Progenitor cell of endocrine pancreas (in vitro differentiated cells): Measurements from ENCODE around the gene ARL6IP4. TPM values are rescaled to one million over a fixed set of nuclear protein-coding genes. Genes with fewer than 3 reads are reported as not detected.
A peak's percentile ranks its signal among the peaks of the same experiment; 100 is the strongest.

ENCODE experiments used
- DNase-seq: peaks from one replicate; pipeline ENCODE4 v3.0.0; 2021; ENCODE audit warnings: low spot score; ENCODE audit not compliant: unreplicated experiment
- H3K27ac Mint-ChIP-seq: 2 replicates; pipeline ENCODE4 v1.8.0; 2021; ENCODE audit warnings: mild to moderate bottlenecking, moderate library complexity, mixed read lengths
- H3K27me3 Mint-ChIP-seq: 2 replicates; pipeline ENCODE4 v1.8.0; 2021; ENCODE audit warnings: mixed read lengths
- H3K36me3 Mint-ChIP-seq: 2 replicates; pipeline ENCODE4 v1.8.0; 2022; ENCODE audit warnings: mixed read lengths; ENCODE audit not compliant: insufficient read depth
- H3K4me1 Mint-ChIP-seq: 2 replicates; pipeline ENCODE4 v1.8.0; 2021; ENCODE audit warnings: low read depth, mixed read lengths
- H3K4me3 Mint-ChIP-seq: 2 replicates; pipeline ENCODE4 v1.8.0; 2021; ENCODE audit warnings: low read depth, mild to moderate bottlenecking, moderate library complexity, mixed read lengths
- H3K9me3 Mint-ChIP-seq: 2 replicates; pipeline ENCODE4 v1.8.0; 2021; ENCODE audit warnings: low read depth, mixed read lengths
- total RNA-seq: library from RNA; stranded (reverse); gene quantifications from 2 replicates; pipeline ENCODE4 v1.2.1, GENCODE V29; 2021
- TF ChIP-seq, protein P1 (sequence below): fragments of 200-600 bp; sonication (generic); IDR thresholded peaks from one replicate; pipeline ENCODE4 v1.5.0; 2021; ENCODE audit warnings: antibody characterized with exemption, mild to moderate bottlenecking; ENCODE audit not compliant: unreplicated experiment

ARL6IP4 gene
- total RNA-seq, 1 donor from 2014 or later = 122 TPM

DNA sequence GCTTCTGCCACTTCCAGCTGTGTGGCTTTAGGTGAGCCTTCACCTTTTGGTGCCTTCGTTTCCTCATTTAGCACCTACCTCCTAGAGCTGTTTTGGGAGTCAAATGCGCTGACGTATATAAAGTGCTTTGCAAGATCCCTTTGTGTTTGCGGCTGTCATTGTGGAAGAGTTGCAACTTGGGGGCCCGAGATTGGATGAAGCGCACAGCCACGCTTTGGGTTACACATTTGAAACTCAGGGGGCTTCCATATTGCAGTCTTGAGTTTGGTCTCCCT is 636 bp upstream of the ARL6IP4 start:
- no peaks in the 10 kb centered on the region for H3K9me3 Mint-ChIP-seq
- DNase-seq = no peak
- H3K27me3 Mint-ChIP-seq = no peaks in the 10 kb centered on the region
- no peaks in the 10 kb centered on the region for H3K36me3 Mint-ChIP-seq
- H3K4me1 Mint-ChIP-seq = peaks cover 21% of the 10 kb centered on the region
- TF ChIP-seq, protein P1, sequence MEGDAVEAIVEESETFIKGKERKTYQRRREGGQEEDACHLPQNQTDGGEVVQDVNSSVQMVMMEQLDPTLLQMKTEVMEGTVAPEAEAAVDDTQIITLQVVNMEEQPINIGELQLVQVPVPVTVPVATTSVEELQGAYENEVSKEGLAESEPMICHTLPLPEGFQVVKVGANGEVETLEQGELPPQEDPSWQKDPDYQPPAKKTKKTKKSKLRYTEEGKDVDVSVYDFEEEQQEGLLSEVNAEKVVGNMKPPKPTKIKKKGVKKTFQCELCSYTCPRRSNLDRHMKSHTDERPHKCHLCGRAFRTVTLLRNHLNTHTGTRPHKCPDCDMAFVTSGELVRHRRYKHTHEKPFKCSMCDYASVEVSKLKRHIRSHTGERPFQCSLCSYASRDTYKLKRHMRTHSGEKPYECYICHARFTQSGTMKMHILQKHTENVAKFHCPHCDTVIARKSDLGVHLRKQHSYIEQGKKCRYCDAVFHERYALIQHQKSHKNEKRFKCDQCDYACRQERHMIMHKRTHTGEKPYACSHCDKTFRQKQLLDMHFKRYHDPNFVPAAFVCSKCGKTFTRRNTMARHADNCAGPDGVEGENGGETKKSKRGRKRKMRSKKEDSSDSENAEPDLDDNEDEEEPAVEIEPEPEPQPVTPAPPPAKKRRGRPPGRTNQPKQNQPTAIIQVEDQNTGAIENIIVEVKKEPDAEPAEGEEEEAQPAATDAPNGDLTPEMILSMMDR = no peak
- peak overlapping the region; percentile 85 for H3K4me3 Mint-ChIP-seq
- peak overlapping the region; percentile 95 for H3K27ac Mint-ChIP-seq

DNA sequence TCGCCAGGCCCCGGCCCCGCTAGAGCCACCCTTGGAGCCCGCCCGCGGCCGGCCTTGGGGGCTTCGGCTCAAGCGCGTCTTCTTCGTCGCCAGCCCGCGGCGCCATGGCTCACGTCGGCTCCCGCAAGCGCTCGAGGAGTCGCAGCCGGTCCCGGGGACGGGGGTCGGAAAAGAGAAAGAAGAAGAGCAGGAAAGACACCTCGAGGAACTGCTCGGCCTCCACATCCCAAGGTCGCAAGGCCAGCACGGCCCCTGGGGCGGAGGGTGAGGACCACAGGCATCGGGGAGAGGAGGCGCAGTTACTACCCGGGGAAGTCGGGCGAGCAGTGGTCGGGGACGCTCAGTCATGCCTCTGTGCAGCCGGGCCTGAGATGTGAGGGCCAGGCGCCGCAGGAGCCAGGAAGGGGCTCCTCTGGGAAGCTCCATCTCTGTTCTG is 573 bp downstream of the ARL6IP4 start:
- TF ChIP-seq, protein P1 = no peak
- Mint-ChIP-seq H3K27ac (peak overlapping the region; percentile 73), H3K4me3 (peak overlapping the region; percentile 85), H3K9me3 (no peaks in the 10 kb centered on the region), H3K4me1 (peaks cover 16% of the 10 kb centered on the region), H3K27me3 (no peaks in the 10 kb centered on the region), H3K36me3 (no peaks in the 10 kb centered on the region)
- no peak for DNase-seq

DNA sequence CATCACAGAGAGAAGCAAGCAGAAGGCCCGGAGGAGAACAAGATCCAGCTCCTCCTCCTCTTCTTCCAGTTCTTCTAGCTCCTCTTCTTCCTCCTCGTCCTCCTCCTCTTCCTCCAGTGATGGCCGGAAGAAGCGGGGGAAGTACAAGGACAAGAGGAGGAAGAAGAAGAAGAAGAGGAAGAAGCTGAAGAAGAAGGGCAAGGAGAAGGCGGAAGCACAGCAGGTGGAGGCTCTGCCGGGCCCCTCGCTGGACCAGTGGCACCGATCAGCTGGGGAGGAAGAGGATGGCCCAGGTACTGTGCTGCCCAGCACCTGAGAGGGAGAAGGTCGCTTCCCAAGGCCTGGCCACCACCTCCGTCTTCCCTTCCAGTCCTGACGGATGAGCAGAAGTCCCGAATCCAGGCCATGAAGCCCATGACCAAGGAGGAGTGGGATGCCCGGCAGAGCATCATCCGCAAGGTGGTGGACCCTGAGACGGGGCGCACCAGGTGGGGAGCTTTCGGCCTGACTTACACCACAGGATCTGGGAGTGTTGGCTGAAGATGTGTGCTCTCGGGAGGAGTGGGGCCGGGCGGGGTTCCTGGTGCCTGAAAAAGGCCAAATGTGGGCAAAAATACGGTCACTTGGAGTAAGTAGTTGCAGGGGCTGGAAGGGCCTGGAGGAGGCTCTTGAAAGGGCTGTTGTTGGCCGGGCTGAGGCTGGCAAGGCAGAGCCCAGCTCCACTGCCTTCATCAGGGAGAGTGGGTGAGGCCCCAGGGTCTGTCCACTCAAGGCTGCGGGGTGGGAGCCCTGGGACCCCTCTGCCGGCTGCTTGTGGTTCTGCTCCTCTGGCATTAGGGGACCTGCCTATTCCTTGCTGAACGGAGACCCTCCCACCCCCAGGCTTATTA is 1.4 kb downstream of the ARL6IP4 start:
- DNase-seq = no peak

DNA sequence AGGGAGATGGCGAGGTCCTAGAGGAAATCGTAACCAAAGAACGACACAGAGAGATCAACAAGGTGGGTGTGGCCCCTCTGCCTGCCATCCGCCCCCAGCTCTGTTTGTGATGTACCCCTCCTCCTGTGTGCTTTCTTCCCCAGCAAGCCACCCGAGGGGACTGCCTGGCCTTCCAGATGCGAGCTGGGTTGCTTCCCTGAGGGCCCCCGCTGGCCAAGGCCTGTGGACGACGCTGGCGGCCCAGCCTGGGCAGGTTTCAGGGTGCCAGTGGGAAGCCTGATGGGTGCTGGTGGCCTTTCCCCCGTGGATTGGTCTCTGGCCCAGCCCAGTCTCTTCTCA is 2.0 kb downstream of the ARL6IP4 start:
- no peak for DNase-seq
- Mint-ChIP-seq H3K36me3 (no peaks in the 10 kb centered on the region), H3K27me3 (no peaks in the 10 kb centered on the region), H3K4me3 (peak overlapping the region; percentile 60), H3K27ac (no peak overlapping the region), H3K9me3 (no peaks in the 10 kb centered on the region), H3K4me1 (peaks cover 15% of the 10 kb centered on the region)
- TF ChIP-seq, protein P1 = no peak

More for the DNA sequence above, 1.4 kb downstream of the ARL6IP4 start:
- Mint-ChIP-seq H3K36me3 (no peaks in the 10 kb centered on the region), H3K4me1 (peaks cover 15% of the 10 kb centered on the region), H3K9me3 (no peaks in the 10 kb centered on the region), H3K27me3 (no peaks in the 10 kb centered on the region), H3K27ac (no peak overlapping the region), H3K4me3 (peak overlapping the region; percentile 85)
- TF ChIP-seq, protein P1 = no peak

DNA sequence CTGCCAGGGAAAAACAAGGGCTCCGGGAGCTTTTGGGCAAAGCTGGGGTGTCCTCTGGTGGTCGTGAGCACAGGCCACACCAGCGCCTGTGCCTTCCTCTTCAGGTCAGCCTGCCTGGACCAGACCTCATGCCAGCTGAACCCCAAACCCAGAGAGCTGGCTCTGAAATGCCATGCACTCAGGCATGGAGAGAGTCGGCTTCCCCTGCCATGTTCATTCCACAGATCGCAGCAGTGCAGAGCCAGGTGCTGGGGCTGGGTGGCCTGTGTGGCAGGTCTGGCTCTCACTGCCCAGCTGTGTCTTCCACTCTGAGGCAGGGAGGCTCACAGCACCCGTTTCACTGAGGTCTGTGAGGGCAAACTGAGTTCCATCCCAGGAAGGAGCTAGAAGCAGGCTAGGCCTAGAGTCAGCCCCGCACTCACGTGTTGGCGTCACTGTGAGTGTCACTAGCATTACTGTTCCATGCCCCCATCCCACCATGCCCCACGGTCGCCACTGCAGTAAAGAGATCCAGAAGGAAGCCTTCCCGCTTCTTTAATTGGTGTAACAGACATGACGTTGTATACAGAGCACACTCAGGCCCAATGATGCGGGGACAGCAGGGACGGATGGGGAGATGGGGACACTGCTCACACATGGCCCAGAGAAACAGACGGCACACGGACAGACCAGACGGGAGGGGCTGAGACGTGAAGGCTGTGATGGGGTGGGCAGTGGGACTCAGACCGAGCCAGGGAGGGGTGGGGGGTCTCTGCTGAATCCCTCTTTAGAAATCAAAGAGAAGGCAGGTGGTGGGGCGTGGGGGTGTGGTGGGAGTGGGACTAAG is 2.7 kb downstream of the ARL6IP4 start:
- no peaks in the 10 kb centered on the region for H3K9me3 Mint-ChIP-seq
- no peaks in the 10 kb centered on the region for H3K36me3 Mint-ChIP-seq
- DNase-seq = no peak
- H3K27me3 Mint-ChIP-seq = no peaks in the 10 kb centered on the region
- H3K4me1 Mint-ChIP-seq = peaks cover 15% of the 10 kb centered on the region
- TF ChIP-seq, protein P1 = no peak
- peak overlapping the region; percentile 55 for H3K4me3 Mint-ChIP-seq
- H3K27ac Mint-ChIP-seq = no peak overlapping the region
